ENCODE measurements around the gene PLA2G6.

GRCh38 chr22:38187413-38188212 is 6.0 kb upstream of the PLA2G6 start:
- TF ChIP-seq CTCF (IDR thresholded peaks at IDR 0.05) = no peak
- no peak for TF ChIP-seq POLR2A (IDR thresholded peaks at IDR 0.05)
- no peak for TF ChIP-seq POLR2AphosphoS5 (IDR thresholded peaks at IDR 0.05; ENCODE audit: insufficient read depth in 1 of 2, low read depth in 1 of 2)
